ENCODE measurements around the gene BDNF. TPM values are rescaled to one million over a fixed set of nuclear protein-coding genes. Genes with fewer than 3 reads are reported as not detected.
"Not testable (repeated sequence)": the region's sequence is repeated elsewhere in the genome, so short reads cannot be mapped to it uniquely, and the experiment has no call there.

The BDNF gene
- total RNA-seq, 2 experiments from 2014 or later: not detected

- CTCF ChIA-PET: interaction anchor here (0.8 kb wide), 1 partner anchor 472 kb away, joined by 4 read pairs; the partner anchor contains the start of gene KIF18A
- no peak for DNase-seq
- POLR2A ChIA-PET: no interaction called here
- Mint-ChIP-seq H3K27ac (no peak overlapping the region), H3K27me3 (no peaks in the 10 kb centered on the region), H3K36me3 (ENCODE audit: low read depth) (no peaks in the 10 kb centered on the region), H3K9me3 (ENCODE audit: low read depth) (peaks cover 3% of the 10 kb centered on the region), H3K4me1 (no peaks in the 10 kb centered on the region), H3K4me3 (no peak overlapping the region)
- ATAC-seq: no peak
- intact Hi-C loops (cut with DNase I, micrococcal nuclease): no loop called here
Observed at GRCh38 chr11:27635567-27636037, 64.7 kb downstream of the BDNF start.

GRCh38 chr11:27634776-27635175, 65.5 kb downstream of the BDNF start:
- CTCF ChIA-PET; H3K4me1 Mint-ChIP-seq; H3K9me3 Mint-ChIP-seq (ENCODE audit: low read depth); DNase-seq; H3K36me3 Mint-ChIP-seq (ENCODE audit: low read depth); H3K27me3 Mint-ChIP-seq; H3K27ac Mint-ChIP-seq; intact Hi-C loops (cut with DNase I, micrococcal nuclease); H3K4me3 Mint-ChIP-seq; ATAC-seq; POLR2A ChIA-PET: not testable (repeated sequence)

- H3K27ac Mint-ChIP-seq; DNase-seq; POLR2A ChIA-PET; H3K36me3 Mint-ChIP-seq (ENCODE audit: low read depth); CTCF ChIA-PET; H3K4me3 Mint-ChIP-seq; intact Hi-C loops (cut with DNase I, micrococcal nuclease); H3K27me3 Mint-ChIP-seq; H3K9me3 Mint-ChIP-seq (ENCODE audit: low read depth); H3K4me1 Mint-ChIP-seq; ATAC-seq: not testable (repeated sequence)
Observed at GRCh38 chr11:27634282-27634681, 66.0 kb downstream of the BDNF start.

- intact Hi-C loops (cut with DNase I, micrococcal nuclease); H3K27ac Mint-ChIP-seq; ATAC-seq; H3K27me3 Mint-ChIP-seq; H3K4me3 Mint-ChIP-seq; CTCF ChIA-PET; H3K9me3 Mint-ChIP-seq (ENCODE audit: low read depth); H3K4me1 Mint-ChIP-seq; H3K36me3 Mint-ChIP-seq (ENCODE audit: low read depth); POLR2A ChIA-PET; DNase-seq: not testable (repeated sequence)
Observed at GRCh38 chr11:27629023-27629422, 71.2 kb downstream of the BDNF start.

GRCh38 chr11:27627979-27628378, 72.3 kb downstream of the BDNF start:
- DNase-seq (no peak), ATAC-seq (no peak)
- Mint-ChIP-seq H3K4me1 (no peaks in the 10 kb centered on the region), H3K27ac (no peak overlapping the region), H3K4me3 (no peak overlapping the region), H3K36me3 (ENCODE audit: low read depth) (no peaks in the 10 kb centered on the region), H3K27me3 (no peaks in the 10 kb centered on the region), H3K9me3 (ENCODE audit: low read depth) (no peaks in the 10 kb centered on the region)
- intact Hi-C loops (cut with DNase I, micrococcal nuclease): no loop called here
- CTCF ChIA-PET: interaction anchor here (0.7 kb wide), 1 partner anchor 20 kb away, joined by 3 read pairs; no protein-coding TSS in a partner anchor
- POLR2A ChIA-PET: no interaction called here

GRCh38 chr11:27626938-27627586, 73.2 kb downstream of the BDNF start:
- no peaks in the 10 kb centered on the region for H3K27me3 Mint-ChIP-seq

GRCh38 chr11:27626269-27626937, 73.9 kb downstream of the BDNF start:
- DNase-seq (no peak), ATAC-seq (no peak)
- ChIA-PET CTCF (interaction anchor here (0.5 kb wide), 1 partner anchor 8 kb away, joined by 3 read pairs; no protein-coding TSS in a partner anchor), POLR2A (no interaction called here)
- no peaks in the 10 kb centered on the region for H3K9me3 Mint-ChIP-seq (ENCODE audit: low read depth)
- H3K4me1 Mint-ChIP-seq: no peaks in the 10 kb centered on the region
- intact Hi-C loops (cut with DNase I, micrococcal nuclease): no loop called here
- H3K27me3 Mint-ChIP-seq: no peaks in the 10 kb centered on the region
- H3K4me3 Mint-ChIP-seq: no peak overlapping the region
- no peak overlapping the region for H3K27ac Mint-ChIP-seq
- H3K36me3 Mint-ChIP-seq (ENCODE audit: low read depth): no peaks in the 10 kb centered on the region

More at GRCh38 chr11:27626938-27627586, 73.2 kb downstream of the BDNF start:
- no peak overlapping the region for H3K4me3 Mint-ChIP-seq
- ATAC-seq (no peak), DNase-seq (no peak)
- H3K9me3 Mint-ChIP-seq (ENCODE audit: low read depth): no peaks in the 10 kb centered on the region
- ChIA-PET POLR2A (no interaction called here), CTCF (no interaction called here)
- no peaks in the 10 kb centered on the region for H3K36me3 Mint-ChIP-seq (ENCODE audit: low read depth)
- no peaks in the 10 kb centered on the region for H3K4me1 Mint-ChIP-seq
- no peak overlapping the region for H3K27ac Mint-ChIP-seq
- intact Hi-C loops (cut with DNase I, micrococcal nuclease): no loop called here

GRCh38 chr11:27625347-27625912, 74.8 kb downstream of the BDNF start:
- Mint-ChIP-seq H3K4me3 (no peak overlapping the region), H3K27ac (no peak overlapping the region), H3K27me3 (no peaks in the 10 kb centered on the region), H3K4me1 (no peaks in the 10 kb centered on the region), H3K36me3 (ENCODE audit: low read depth) (no peaks in the 10 kb centered on the region), H3K9me3 (ENCODE audit: low read depth) (no peaks in the 10 kb centered on the region)
- intact Hi-C loops (cut with DNase I, micrococcal nuclease): no loop called here
- DNase-seq: no peak
- CTCF ChIA-PET: interaction anchor here (0.5 kb wide), 1 partner anchor 8 kb away, joined by 3 read pairs; no protein-coding TSS in a partner anchor
- no peak for ATAC-seq
- POLR2A ChIA-PET: no interaction called here

GRCh38 chr11:27623945-27624523, 76.2 kb downstream of the BDNF start:
- Mint-ChIP-seq H3K4me3 (no peak overlapping the region), H3K36me3 (ENCODE audit: low read depth) (no peaks in the 10 kb centered on the region), H3K4me1 (no peaks in the 10 kb centered on the region), H3K9me3 (ENCODE audit: low read depth) (no peaks in the 10 kb centered on the region), H3K27ac (no peak overlapping the region), H3K27me3 (no peaks in the 10 kb centered on the region)
- DNase-seq (no peak), ATAC-seq (no peak)
- CTCF ChIA-PET: no interaction called here
- intact Hi-C loops (cut with DNase I, micrococcal nuclease): no loop called here
- POLR2A ChIA-PET: no interaction called here

- no peak overlapping the region for H3K4me3 Mint-ChIP-seq
- DNase-seq (no peak), ATAC-seq (no peak)
- H3K9me3 Mint-ChIP-seq (ENCODE audit: low read depth): no peaks in the 10 kb centered on the region
- no peaks in the 10 kb centered on the region for H3K27me3 Mint-ChIP-seq
- CTCF ChIA-PET: interaction anchor here (0.6 kb wide), 1 partner anchor 783 kb away, joined by 3 read pairs; no protein-coding TSS in a partner anchor
- no peaks in the 10 kb centered on the region for H3K36me3 Mint-ChIP-seq (ENCODE audit: low read depth)
- POLR2A ChIA-PET: no interaction called here
- intact Hi-C loops (cut with DNase I, micrococcal nuclease): no loop called here
- no peaks in the 10 kb centered on the region for H3K4me1 Mint-ChIP-seq
- no peak overlapping the region for H3K27ac Mint-ChIP-seq
Observed at GRCh38 chr11:27622541-27623300, 77.5 kb downstream of the BDNF start.

GRCh38 chr11:27621405-27622161, 78.7 kb downstream of the BDNF start:
- Mint-ChIP-seq H3K4me1 (no peaks in the 10 kb centered on the region), H3K4me3 (no peak overlapping the region), H3K27ac (no peak overlapping the region), H3K36me3 (ENCODE audit: low read depth) (no peaks in the 10 kb centered on the region), H3K27me3 (no peaks in the 10 kb centered on the region), H3K9me3 (ENCODE audit: low read depth) (no peaks in the 10 kb centered on the region)
- POLR2A ChIA-PET: no interaction called here
- CTCF ChIA-PET: no interaction called here
- intact Hi-C loops (cut with DNase I, micrococcal nuclease): no loop called here
- DNase-seq: no peak
- no peak for ATAC-seq
